ENCODE measurements around the gene MAP4.

Gene MAP4

GRCh38 chr3:47956521-47956920 lies 59.7 kb downstream of the MAP4 start:
- no peak for DNase-seq

GRCh38 chr3:47954567-47954966 lies 61.6 kb downstream of the MAP4 start:
- DNase-seq = peak; percentile 21

GRCh38 chr3:47950453-47951169 lies 65.6 kb downstream of the MAP4 start:
- no peak for DNase-seq

GRCh38 chr3:47949979-47950378 lies 66.2 kb downstream of the MAP4 start:
- DNase-seq = no peak

GRCh38 chr3:47940232-47940631 lies 76.0 kb downstream of the MAP4 start:
- no peak for DNase-seq

- no peak for DNase-seq
These were observed 83.8 kb downstream of the MAP4 start for GRCh38 chr3:47932421-47932820.

- no peak for DNase-seq
These were observed 85.2 kb downstream of the MAP4 start for GRCh38 chr3:47930979-47931378.

GRCh38 chr3:47916696-47917095 lies 99.5 kb downstream of the MAP4 start:
- DNase-seq = no peak

- DNase-seq = no peak
These were observed 100.0 kb downstream of the MAP4 start for GRCh38 chr3:47916201-47916600.

GRCh38 chr3:47912006-47912504 lies 104.2 kb downstream of the MAP4 start:
- DNase-seq = no peak

- DNase-seq = no peak
These were observed 105.3 kb downstream of the MAP4 start for GRCh38 chr3:47910777-47911440.

GRCh38 chr3:47910233-47910632 lies 106.0 kb downstream of the MAP4 start:
- no peak for DNase-seq

GRCh38 chr3:47909607-47910006 lies 106.6 kb downstream of the MAP4 start:
- no peak for DNase-seq

- DNase-seq = no peak
These were observed 107.5 kb downstream of the MAP4 start for GRCh38 chr3:47908744-47909143.

- no peak for DNase-seq
These were observed 108.4 kb downstream of the MAP4 start for GRCh38 chr3:47907784-47908183.

GRCh38 chr3:47902746-47903145 lies 113.5 kb downstream of the MAP4 start:
- DNase-seq = no peak

- no peak for DNase-seq
These were observed 114.9 kb downstream of the MAP4 start for GRCh38 chr3:47901280-47901833.

GRCh38 chr3:47899495-47900108 lies 116.6 kb downstream of the MAP4 start:
- no peak for DNase-seq

GRCh38 chr3:47897954-47898353 lies 118.3 kb downstream of the MAP4 start:
- DNase-seq = no peak

- no peak for DNase-seq
These were observed 119.5 kb downstream of the MAP4 start for GRCh38 chr3:47896736-47897135.

GRCh38 chr3:47895241-47895640 lies 121.0 kb downstream of the MAP4 start:
- DNase-seq = no peak

GRCh38 chr3:47892286-47893040 lies 123.8 kb downstream of the MAP4 start:
- no peak for DNase-seq

GRCh38 chr3:47891613-47892005 lies 124.6 kb downstream of the MAP4 start:
- no peak for DNase-seq
